Fibroblast of villous mesenchyme (primary cell): ENCODE results near the gene PLD5. TPM values are rescaled to one million over a fixed set of nuclear protein-coding genes. Genes with fewer than 3 reads are reported as not detected.

Source experiments
- DNase-seq: peaks from one replicate; pipeline ENCODE4 v3.0.0-alpha.2; 2010; ENCODE audit warnings: low read depth
- H3K4me3 ChIP-seq: 2 replicates; pipeline ENCODE4 v1.5.1; 2011; ENCODE audit warnings: low read depth, mild to moderate bottlenecking, low read length
- CTCF ChIP-seq: IDR thresholded peaks from 2 replicates; pipeline ENCODE4 v1.5.1; 2012; ENCODE audit warnings: low read depth, mild to moderate bottlenecking, low read length; ENCODE audit not compliant: insufficient read depth
- total RNA-seq: library from RNA; depleted of rRNA; stranded (reverse); fragments of >200 nt; gene quantifications from 2 replicates; pipeline ENCODE4 v1.2.3, GENCODE V29; 2012

Gene PLD5
- total RNA-seq, 1 donor: not detected

DNA sequence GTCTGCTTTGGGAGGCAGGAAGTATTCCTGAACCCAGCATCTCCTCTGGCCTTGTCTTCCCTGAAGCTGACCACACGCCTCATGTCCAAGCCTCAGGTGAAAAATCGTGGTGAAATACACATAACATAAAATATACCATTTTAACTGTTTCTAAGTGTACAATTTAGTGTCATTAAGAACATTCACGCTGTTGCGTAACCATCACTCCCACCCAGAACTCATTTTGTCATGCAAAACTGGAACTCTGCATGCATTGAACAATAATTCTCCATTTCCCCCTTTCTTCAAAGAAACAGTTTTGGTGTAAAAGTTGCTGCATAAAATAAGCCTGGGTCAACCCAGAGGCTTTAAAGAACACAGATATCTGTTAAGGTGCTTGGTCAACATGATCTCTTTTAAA, 93.5 kb downstream of the PLD5 start:
- no peak overlapping the region for H3K4me3 ChIP-seq
- DNase-seq: no peak
- no peak for TF ChIP-seq CTCF

DNA sequence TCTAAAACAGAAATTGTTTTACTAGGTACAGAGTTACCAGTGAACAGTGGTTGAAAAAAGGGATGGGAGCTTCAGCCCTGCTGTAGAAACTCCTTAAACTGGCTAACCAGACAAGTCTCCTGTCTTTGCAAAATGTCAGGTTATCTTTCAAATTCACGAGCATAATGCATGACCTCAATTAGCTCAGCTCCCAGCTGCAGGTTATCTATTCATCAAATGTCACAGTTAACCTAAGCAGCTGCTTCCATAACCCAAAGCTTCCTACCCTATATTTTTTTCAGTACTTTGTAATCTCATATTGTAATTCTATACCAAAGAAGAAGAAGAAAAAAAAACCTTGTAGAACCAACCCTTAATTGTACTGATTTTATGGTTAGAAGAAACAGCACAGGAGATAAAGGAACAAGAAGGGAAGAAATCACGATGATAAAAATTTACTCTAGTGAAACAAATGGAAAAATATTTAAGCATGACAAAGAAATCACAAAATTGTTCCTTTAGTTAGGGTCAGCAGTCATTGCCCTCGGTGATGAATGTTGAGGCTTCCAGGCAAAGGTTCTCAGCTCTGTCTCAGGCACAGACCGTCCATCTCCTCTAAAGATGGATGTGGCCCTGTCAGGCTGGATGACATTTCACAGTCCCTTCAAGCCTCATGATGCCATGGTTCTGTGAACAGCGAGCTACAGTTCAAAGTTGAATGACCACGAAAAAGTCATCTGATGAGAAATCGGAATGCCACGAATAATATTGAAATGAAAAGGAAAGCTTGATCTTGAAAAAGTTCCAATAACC, 95.9 kb downstream of the PLD5 start:
- no peak overlapping the region for H3K4me3 ChIP-seq
- DNase-seq: no peak
- TF ChIP-seq CTCF: no peak

DNA sequence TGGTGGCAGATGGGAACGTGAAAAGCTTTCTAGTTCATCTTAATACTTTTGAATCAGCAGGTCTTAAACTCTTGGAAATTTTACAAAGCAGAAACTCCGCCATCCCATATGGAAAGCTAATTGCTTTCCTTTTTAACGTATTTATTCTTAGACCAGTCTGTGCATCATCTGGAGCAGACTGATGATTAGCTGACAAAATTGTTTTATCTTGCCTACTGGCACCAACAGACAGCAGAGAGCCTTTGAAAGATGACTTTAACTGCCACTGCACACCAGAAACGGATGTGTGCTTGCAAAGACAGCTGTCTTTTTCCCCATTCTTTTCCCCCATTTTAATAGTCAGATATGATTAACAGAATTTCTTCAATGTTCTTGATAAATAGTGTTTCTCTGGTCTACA, 97.0 kb downstream of the PLD5 start:
- TF ChIP-seq CTCF: no peak
- no peak for DNase-seq
- H3K4me3 ChIP-seq: no peak overlapping the region

- TF ChIP-seq CTCF: no peak
- no peak for DNase-seq
- H3K4me3 ChIP-seq: no peak overlapping the region
Measured at GRCh38 chr1:242426271-242426905, 98.1 kb downstream of the PLD5 start.

DNA sequence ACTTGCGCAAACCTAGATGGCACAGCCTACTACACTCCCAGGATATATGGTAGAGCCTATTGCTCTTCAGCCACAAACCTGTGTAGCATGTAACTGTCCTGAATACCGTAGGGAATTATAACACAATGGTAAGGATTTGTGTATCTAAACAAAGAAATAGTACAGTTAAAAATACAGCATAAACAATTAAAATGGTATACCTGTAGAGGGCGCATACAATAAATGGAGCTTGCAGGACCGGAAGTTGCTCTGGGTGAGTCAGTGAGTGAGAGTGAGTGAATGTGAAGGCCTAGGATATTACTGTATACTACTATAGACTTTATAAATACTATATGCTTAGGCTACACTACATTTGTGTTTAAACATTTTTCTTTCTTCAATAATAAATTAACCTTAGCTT, 99.3 kb downstream of the PLD5 start:
- no peak for DNase-seq
- H3K4me3 ChIP-seq: no peak overlapping the region
- TF ChIP-seq CTCF: no peak

- no peak for DNase-seq
- no peak overlapping the region for H3K4me3 ChIP-seq
- TF ChIP-seq CTCF: no peak
Measured at GRCh38 chr1:242416657-242417056, 107.8 kb downstream of the PLD5 start.
